GM23248 (cell line): ENCODE data around the gene ALK.

Source experiments
- EZH2 ChIP-seq: fragments of 200-600 bp; sonication (generic); IDR thresholded peaks from 2 replicates; pipeline ENCODE4 v1.6.1; 2018; ENCODE audit warnings: antibody characterized with exemption, mild to moderate bottlenecking; ENCODE audit not compliant: insufficient read depth, poor library complexity, severe bottlenecking
- EZH2phosphoT487 ChIP-seq: fragments of 200-600 bp; sonication (generic); IDR thresholded peaks from 2 replicates; pipeline ENCODE4 v1.6.1; 2018; ENCODE audit warnings: antibody characterized with exemption, moderate library complexity, mild to moderate bottlenecking, low read depth; ENCODE audit not compliant: insufficient read depth

GRCh38 chr2:29618024-29618423 lies 303.4 kb downstream of the ALK start:
- TF ChIP-seq EZH2: no peak
- no peak for TF ChIP-seq EZH2phosphoT487
